Fibroblast of pulmonary artery (primary cell): ENCODE results near the gene CD47.

Source experiments
- DNase-seq: peaks from one replicate; pipeline ENCODE4 v3.0.0-alpha.2; 2010; ENCODE audit warnings: low read depth
- H3K4me3 ChIP-seq: replicated peaks from 2 replicates; pipeline ENCODE4 v1.5.1; 2011; ENCODE audit warnings: low read depth, mild to moderate bottlenecking, control low read depth, low read length, moderate library complexity
- CTCF ChIP-seq: IDR thresholded peaks from 2 replicates; pipeline ENCODE4 v1.5.1; 2011; ENCODE audit warnings: mild to moderate bottlenecking, control low read depth, low read length, inconsistent platforms; ENCODE audit errors: missing control alignments

Gene CD47

GRCh38 chr3:108125153-108125543 lies 34.3 kb upstream of the CD47 start:
- no peak overlapping the region for H3K4me3 ChIP-seq
- DNase-seq = no peak

GRCh38 chr3:108124337-108125152 lies 33.7 kb upstream of the CD47 start:
- DNase-seq = peak; percentile 8
- TF ChIP-seq CTCF = no peak
- no peak overlapping the region for H3K4me3 ChIP-seq

More at GRCh38 chr3:108125153-108125543, 34.3 kb upstream of the CD47 start:
- no peak for TF ChIP-seq CTCF

- H3K4me3 ChIP-seq = no peak overlapping the region
- no peak for TF ChIP-seq CTCF
- no peak for DNase-seq
Observed at GRCh38 chr3:108123326-108123725, 32.5 kb upstream of the CD47 start.

GRCh38 chr3:108122276-108122675 lies 31.4 kb upstream of the CD47 start:
- no peak for TF ChIP-seq CTCF
- DNase-seq = no peak
- H3K4me3 ChIP-seq = no peak overlapping the region

GRCh38 chr3:108119398-108120104 lies 28.7 kb upstream of the CD47 start:
- DNase-seq = no peak
- H3K4me3 ChIP-seq = no peak overlapping the region
- TF ChIP-seq CTCF = no peak

- no peak for DNase-seq
- no peak for TF ChIP-seq CTCF
- H3K4me3 ChIP-seq = no peak overlapping the region
Observed at GRCh38 chr3:108118038-108118768, 27.4 kb upstream of the CD47 start.
